Measurements from ENCODE around the gene WDR3.

The WDR3 gene

GRCh38 chr1:117925981-117926380, 3.6 kb upstream of the WDR3 start:
- H2BK15ac ChIP-seq (ENCODE audit: low read length): no peak overlapping the region
- H3K4me1 ChIP-seq (ENCODE audit: control insufficient read depth in 2 of 2, insufficient read depth in 1 of 2, low read depth in 1 of 2, low read length in 2 of 2): peaks cover 5% of the 10 kb centered on the region in 2 donors
- H3K14ac ChIP-seq (ENCODE audit: low read length): no peak overlapping the region
- no peak overlapping the region for H4K91ac ChIP-seq (ENCODE audit: low read depth, low read length, poor library complexity)
- H2BK12ac ChIP-seq (ENCODE audit: low read length): no peak overlapping the region
- H3K27ac ChIP-seq (replicated peaks; ENCODE audit: low read length): no peak overlapping the region
- DNase-seq (ENCODE audit: low spot score): no peak
- peaks cover 0 to 2% of the 10 kb centered on the region in 2 donors for H3K9me3 ChIP-seq (replicated peaks in 1 of 2; ENCODE audit: control insufficient read depth in 2 of 2, insufficient read depth in 1 of 2, low read depth in 1 of 2, low read length in 2 of 2)
- H2AK5ac ChIP-seq (ENCODE audit: low read depth, low read length): no peak overlapping the region
- no peaks in the 10 kb centered on the region for H3K27me3 ChIP-seq (ENCODE audit: control insufficient read depth in 3 of 3, insufficient read depth in 3 of 3, low read depth in 1 of 3, low read length in 3 of 3)
- H3K36me3 ChIP-seq (replicated peaks in 1 of 2; ENCODE audit: control insufficient read depth in 2 of 2, insufficient read depth in 2 of 2, low read length in 2 of 2): peaks cover 0 to 5% of the 10 kb centered on the region in 2 donors
- no peak overlapping the region for H3K4me3 ChIP-seq (ENCODE audit: low read length in 2 of 2)
- no peak overlapping the region for H4K8ac ChIP-seq (ENCODE audit: low read depth, low read length)
- WGBS, 2 donors (ENCODE audit: extremely low coverage in 2 of 2, insufficient read length in 2 of 2, insufficient replicate concordance in 1 of 2): 100% methylated on average over 2 of the region's 3 CpGs; no CpG with 5 or more reads in 1 of the 2 donors
- no peak overlapping the region for H3K4me2 ChIP-seq (ENCODE audit: insufficient read depth, low read length, poor library complexity, severe bottlenecking)
- H2BK5ac ChIP-seq (ENCODE audit: low read length): no peak overlapping the region
- no peak overlapping the region for H2AFZ ChIP-seq (ENCODE audit: low read length)
- no peak overlapping the region for H2BK120ac ChIP-seq (ENCODE audit: low read depth, low read length)
- H3K23ac ChIP-seq (ENCODE audit: low read depth, low read length, poor library complexity): no peak overlapping the region
- H3K9ac ChIP-seq (ENCODE audit: low read depth, low read length, poor library complexity): no peak overlapping the region
- no peak overlapping the region for H3K18ac ChIP-seq (ENCODE audit: low read length)
- peaks cover 9% of the 10 kb centered on the region for H3K79me1 ChIP-seq (ENCODE audit: low read depth, low read length)
- no peak overlapping the region for H3K4ac ChIP-seq (ENCODE audit: low read length)

GRCh38 chr1:117928881-117929342, 627 bp upstream of the WDR3 start:
- Histone ChIP-seq H3K23ac (ENCODE audit: low read depth, low read length, poor library complexity) (peak overlapping the region; percentile 16), H2BK15ac (ENCODE audit: low read length) (no peak overlapping the region), H3K18ac (ENCODE audit: low read length) (peak overlapping the region; percentile 78), H3K14ac (ENCODE audit: low read length) (no peak overlapping the region), H2BK12ac (ENCODE audit: low read length) (no peak overlapping the region), H3K27me3 (ENCODE audit: control insufficient read depth in 3 of 3, insufficient read depth in 3 of 3, low read depth in 1 of 3, low read length in 3 of 3) (no peaks in the 10 kb centered on the region), H3K4me3 (ENCODE audit: low read length in 2 of 2) (peak overlapping the region; percentile 81 to 100), H3K36me3 (replicated peaks in 1 of 2; ENCODE audit: control insufficient read depth in 2 of 2, insufficient read depth in 2 of 2, low read length in 2 of 2) (peaks cover 2 to 20% of the 10 kb centered on the region in 2 donors), H2AK5ac (ENCODE audit: low read depth, low read length) (no peak overlapping the region), H2BK120ac (ENCODE audit: low read depth, low read length) (no peak overlapping the region), H3K4me2 (ENCODE audit: insufficient read depth, low read length, poor library complexity, severe bottlenecking) (peak overlapping the region; percentile 96), H3K79me1 (ENCODE audit: low read depth, low read length) (peaks cover 9% of the 10 kb centered on the region), H3K4me1 (ENCODE audit: control insufficient read depth in 2 of 2, insufficient read depth in 1 of 2, low read depth in 1 of 2, low read length in 2 of 2) (peaks cover 5 to 9% of the 10 kb centered on the region in 2 donors), H3K9me3 (replicated peaks in 1 of 2; ENCODE audit: control insufficient read depth in 2 of 2, insufficient read depth in 1 of 2, low read depth in 1 of 2, low read length in 2 of 2) (peaks cover 0 to 2% of the 10 kb centered on the region in 2 donors), H3K27ac (replicated peaks; ENCODE audit: low read length) (peak overlapping the region; percentile 63), H3K9ac (ENCODE audit: low read depth, low read length, poor library complexity) (peak overlapping the region; percentile 91), H4K8ac (ENCODE audit: low read depth, low read length) (no peak overlapping the region), H4K91ac (ENCODE audit: low read depth, low read length, poor library complexity) (no peak overlapping the region), H3K4ac (ENCODE audit: low read length) (no peak overlapping the region), H2BK5ac (ENCODE audit: low read length) (peak overlapping the region; percentile 93), H2AFZ (ENCODE audit: low read length) (peak overlapping the region; percentile 93)
- peak; percentile 50 for DNase-seq (ENCODE audit: low spot score)
- no CpG with 5 or more reads among the region's 24 CpGs for WGBS, 2 donors (ENCODE audit: extremely low coverage in 2 of 2, insufficient read length in 2 of 2, insufficient replicate concordance in 1 of 2)

DNA sequence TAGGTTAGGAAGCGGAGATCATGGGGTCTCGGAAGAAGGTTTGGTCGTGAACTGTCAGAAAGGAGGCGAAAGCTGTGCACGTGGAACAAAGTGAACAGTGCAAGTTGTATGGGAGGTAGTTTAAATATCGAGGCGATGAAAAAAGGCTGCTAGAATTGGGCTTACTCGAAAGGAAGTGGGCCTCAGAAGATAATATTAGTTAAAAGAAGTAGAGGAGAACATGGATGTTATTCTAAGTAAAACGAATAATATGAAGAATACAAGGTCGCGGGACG, 571 bp downstream of the WDR3 start:
- H3K4ac ChIP-seq (ENCODE audit: low read length): no peak overlapping the region
- no peak overlapping the region for H3K18ac ChIP-seq (ENCODE audit: low read length)
- H2BK5ac ChIP-seq (ENCODE audit: low read length): no peak overlapping the region
- H2BK12ac ChIP-seq (ENCODE audit: low read length): no peak overlapping the region
- H2BK120ac ChIP-seq (ENCODE audit: low read depth, low read length): no peak overlapping the region
- H2BK15ac ChIP-seq (ENCODE audit: low read length): no peak overlapping the region
- peak overlapping the region; percentile 92 for H3K9ac ChIP-seq (ENCODE audit: low read depth, low read length, poor library complexity)
- H3K14ac ChIP-seq (ENCODE audit: low read length): no peak overlapping the region
- H3K79me1 ChIP-seq (ENCODE audit: low read depth, low read length): peaks cover 9% of the 10 kb centered on the region
- H3K4me3 ChIP-seq (ENCODE audit: low read length in 2 of 2): peak overlapping the region; percentile 81 to 100
- peaks cover 0 to 2% of the 10 kb centered on the region in 2 donors for H3K9me3 ChIP-seq (replicated peaks in 1 of 2; ENCODE audit: control insufficient read depth in 2 of 2, insufficient read depth in 1 of 2, low read depth in 1 of 2, low read length in 2 of 2)
- peak overlapping the region; percentile 80 for H3K4me2 ChIP-seq (ENCODE audit: insufficient read depth, low read length, poor library complexity, severe bottlenecking)
- peak overlapping the region; percentile 93 for H2AFZ ChIP-seq (ENCODE audit: low read length)
- WGBS, 2 donors (ENCODE audit: extremely low coverage in 2 of 2, insufficient read length in 2 of 2, insufficient replicate concordance in 1 of 2): no CpG with 5 or more reads among the region's 12 CpGs
- peak overlapping the region; percentile 90 for H4K8ac ChIP-seq (ENCODE audit: low read depth, low read length)
- H3K27me3 ChIP-seq (ENCODE audit: control insufficient read depth in 3 of 3, insufficient read depth in 3 of 3, low read depth in 1 of 3, low read length in 3 of 3): no peaks in the 10 kb centered on the region
- H2AK5ac ChIP-seq (ENCODE audit: low read depth, low read length): peak overlapping the region; percentile 89
- H4K91ac ChIP-seq (ENCODE audit: low read depth, low read length, poor library complexity): no peak overlapping the region
- peaks cover 5 to 9% of the 10 kb centered on the region in 2 donors for H3K4me1 ChIP-seq (ENCODE audit: control insufficient read depth in 2 of 2, insufficient read depth in 1 of 2, low read depth in 1 of 2, low read length in 2 of 2)
- peak overlapping the region; percentile 16 for H3K23ac ChIP-seq (ENCODE audit: low read depth, low read length, poor library complexity)
- no peak overlapping the region for H3K27ac ChIP-seq (replicated peaks; ENCODE audit: low read length)
- peaks cover 2 to 27% of the 10 kb centered on the region in 2 donors for H3K36me3 ChIP-seq (replicated peaks in 1 of 2; ENCODE audit: control insufficient read depth in 2 of 2, insufficient read depth in 2 of 2, low read length in 2 of 2)
- DNase-seq (ENCODE audit: low spot score): peak; percentile 8

DNA sequence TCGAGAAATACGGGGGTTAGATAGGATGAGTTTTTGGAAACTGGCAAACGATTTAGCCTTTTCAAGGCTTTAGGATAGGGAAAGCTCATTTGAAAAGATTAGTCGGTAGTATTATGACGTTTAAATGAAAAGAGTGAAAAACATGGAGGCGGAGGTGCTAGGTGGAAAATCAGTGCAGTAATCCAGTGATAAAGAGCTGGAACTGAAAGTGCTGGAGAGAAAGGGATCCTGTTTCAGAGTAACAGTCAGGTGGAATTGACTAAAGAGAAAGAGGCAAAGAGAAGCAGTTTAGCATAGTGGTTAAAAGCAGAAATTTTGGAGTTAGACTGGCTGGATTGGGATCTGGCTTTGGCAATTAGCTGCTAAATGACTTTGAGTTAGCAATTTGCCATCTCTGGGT, 945 bp downstream of the WDR3 start:
- H3K4me2 ChIP-seq (ENCODE audit: insufficient read depth, low read length, poor library complexity, severe bottlenecking): peak overlapping the region; percentile 80
- H3K36me3 ChIP-seq (replicated peaks in 1 of 2; ENCODE audit: control insufficient read depth in 2 of 2, insufficient read depth in 2 of 2, low read length in 2 of 2): peaks cover 2 to 31% of the 10 kb centered on the region in 2 donors
- no peak overlapping the region for H2BK12ac ChIP-seq (ENCODE audit: low read length)
- H2BK15ac ChIP-seq (ENCODE audit: low read length): no peak overlapping the region
- H3K79me1 ChIP-seq (ENCODE audit: low read depth, low read length): peaks cover 9% of the 10 kb centered on the region
- WGBS, 2 donors (ENCODE audit: extremely low coverage in 2 of 2, insufficient read length in 2 of 2, insufficient replicate concordance in 1 of 2): no CpG with 5 or more reads among the region's 6 CpGs
- no peak for DNase-seq (ENCODE audit: low spot score)
- no peak overlapping the region for H3K27ac ChIP-seq (replicated peaks; ENCODE audit: low read length)
- H3K18ac ChIP-seq (ENCODE audit: low read length): no peak overlapping the region
- H3K9me3 ChIP-seq (replicated peaks in 1 of 2; ENCODE audit: control insufficient read depth in 2 of 2, insufficient read depth in 1 of 2, low read depth in 1 of 2, low read length in 2 of 2): peaks cover 0 to 2% of the 10 kb centered on the region in 2 donors
- peak overlapping the region; percentile 93 for H2AFZ ChIP-seq (ENCODE audit: low read length)
- no peak overlapping the region for H4K91ac ChIP-seq (ENCODE audit: low read depth, low read length, poor library complexity)
- H3K4me3 ChIP-seq (ENCODE audit: low read length in 2 of 2): peak overlapping the region; percentile 81 to 100
- no peak overlapping the region for H3K14ac ChIP-seq (ENCODE audit: low read length)
- no peak overlapping the region for H3K9ac ChIP-seq (ENCODE audit: low read depth, low read length, poor library complexity)
- H2BK5ac ChIP-seq (ENCODE audit: low read length): no peak overlapping the region
- no peak overlapping the region for H3K4ac ChIP-seq (ENCODE audit: low read length)
- H4K8ac ChIP-seq (ENCODE audit: low read depth, low read length): no peak overlapping the region
- no peaks in the 10 kb centered on the region for H3K27me3 ChIP-seq (ENCODE audit: control insufficient read depth in 3 of 3, insufficient read depth in 3 of 3, low read depth in 1 of 3, low read length in 3 of 3)
- H2BK120ac ChIP-seq (ENCODE audit: low read depth, low read length): no peak overlapping the region
- H2AK5ac ChIP-seq (ENCODE audit: low read depth, low read length): no peak overlapping the region
- H3K4me1 ChIP-seq (ENCODE audit: control insufficient read depth in 2 of 2, insufficient read depth in 1 of 2, low read depth in 1 of 2, low read length in 2 of 2): peaks cover 5 to 9% of the 10 kb centered on the region in 2 donors
- H3K23ac ChIP-seq (ENCODE audit: low read depth, low read length, poor library complexity): no peak overlapping the region
